NCI-H82 (cell line): ENCODE measurements around the gene KRTAP10-12.

Source experiments
- DNase-seq: peaks from one replicate; lab custom pipeline; 2025; lab: John Stamatoyannopoulos, UW

KRTAP10-12 gene

GRCh38 chr21:44734026-44734745, 37.2 kb downstream of the KRTAP10-12 start:
- no peak for DNase-seq

GRCh38 chr21:44734841-44735240, 37.9 kb downstream of the KRTAP10-12 start:
- no peak for DNase-seq

GRCh38 chr21:44735821-44736220, 38.8 kb downstream of the KRTAP10-12 start:
- no peak for DNase-seq

DNA sequence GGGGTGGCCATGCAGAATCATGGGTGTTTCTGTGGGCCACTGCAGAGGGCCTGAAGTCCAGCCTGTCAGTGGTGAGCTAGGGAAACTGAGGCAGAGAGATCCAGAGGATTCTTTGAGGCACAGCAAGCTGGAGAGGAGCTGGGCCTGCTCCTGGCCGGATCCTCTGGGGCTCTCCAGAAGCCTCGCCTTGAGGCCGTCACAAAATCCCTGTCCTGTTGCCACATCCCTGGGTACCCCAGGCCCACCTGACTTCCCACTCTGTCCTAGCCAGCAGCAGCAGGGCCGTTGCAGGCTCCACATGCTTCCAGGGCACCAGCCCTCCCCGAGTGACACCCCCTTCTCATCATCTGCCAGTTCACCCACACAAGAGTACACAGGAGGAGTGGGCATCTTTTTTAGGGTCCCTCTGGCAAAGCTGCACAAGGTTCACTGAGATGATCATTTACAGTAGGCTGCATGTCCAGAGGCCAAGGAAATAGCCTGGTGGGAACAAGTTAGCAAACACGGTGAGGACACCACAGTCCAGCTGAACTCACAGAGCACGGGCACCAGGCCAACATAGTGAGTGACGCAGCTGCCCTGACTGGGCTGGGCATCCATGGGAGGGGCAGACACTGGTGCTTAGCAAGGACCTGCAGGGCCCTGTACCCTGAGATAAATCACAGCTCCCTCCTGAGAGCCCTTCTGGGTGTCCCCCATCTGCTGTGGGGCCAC, 39.5 kb downstream of the KRTAP10-12 start:
- no peak for DNase-seq

DNA sequence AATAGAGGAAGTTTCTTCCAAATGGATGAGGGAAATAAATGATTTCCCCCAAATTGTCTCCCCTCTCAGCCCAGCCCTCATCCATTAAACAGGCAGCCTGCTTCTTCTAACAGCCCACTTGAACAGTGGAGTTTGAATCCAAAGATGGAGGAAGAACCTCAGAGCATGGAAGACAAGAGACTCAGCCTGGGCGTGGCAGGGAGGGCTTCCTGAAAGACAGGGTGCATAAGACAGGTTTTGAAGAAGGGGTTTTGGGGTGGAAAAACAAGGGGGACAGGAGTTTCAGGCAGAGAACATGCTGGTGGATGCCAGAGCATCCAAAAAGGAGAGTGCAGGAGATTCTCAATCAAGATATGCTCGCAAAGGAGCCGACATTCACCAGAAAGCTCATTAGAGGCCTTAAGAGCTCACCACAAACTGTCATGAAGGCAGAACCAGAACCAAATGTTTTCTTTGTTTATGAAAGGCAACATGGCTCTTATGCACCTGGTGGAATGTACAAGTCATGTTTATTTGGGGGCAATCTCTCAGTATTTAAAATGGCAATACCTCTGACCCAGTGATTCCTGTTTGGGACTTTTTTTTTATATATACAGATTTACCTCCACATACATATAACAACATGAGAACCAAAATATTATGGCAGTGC, 40.9 kb downstream of the KRTAP10-12 start:
- no peak for DNase-seq

- DNase-seq = no peak
These were observed 41.6 kb downstream of the KRTAP10-12 start for GRCh38 chr21:44738621-44739020.

- no peak for DNase-seq
These were observed 42.3 kb downstream of the KRTAP10-12 start for GRCh38 chr21:44739316-44739715.

- DNase-seq = no peak
These were observed 43.8 kb downstream of the KRTAP10-12 start for GRCh38 chr21:44740742-44741141.

DNA sequence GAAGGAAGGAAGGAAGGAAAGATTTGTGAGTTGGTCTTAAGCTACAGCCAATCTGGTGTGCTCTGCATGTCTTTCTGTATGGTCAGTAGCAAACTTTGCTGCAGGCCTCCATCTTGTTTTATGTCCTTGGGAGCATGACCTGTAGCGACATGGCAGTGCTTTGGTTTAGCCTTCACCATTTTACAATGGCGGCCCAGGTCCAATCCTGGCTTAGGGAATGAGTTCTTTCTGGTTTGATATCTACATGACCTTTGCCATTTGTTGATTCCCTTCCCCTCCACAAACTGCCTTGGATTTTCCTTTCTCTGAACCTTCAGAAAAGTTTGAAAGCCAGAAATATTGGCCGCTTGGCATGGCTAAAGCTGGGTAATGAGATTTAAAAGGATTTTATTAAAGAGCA, 44.9 kb downstream of the KRTAP10-12 start:
- DNase-seq = peak; percentile 78

DNA sequence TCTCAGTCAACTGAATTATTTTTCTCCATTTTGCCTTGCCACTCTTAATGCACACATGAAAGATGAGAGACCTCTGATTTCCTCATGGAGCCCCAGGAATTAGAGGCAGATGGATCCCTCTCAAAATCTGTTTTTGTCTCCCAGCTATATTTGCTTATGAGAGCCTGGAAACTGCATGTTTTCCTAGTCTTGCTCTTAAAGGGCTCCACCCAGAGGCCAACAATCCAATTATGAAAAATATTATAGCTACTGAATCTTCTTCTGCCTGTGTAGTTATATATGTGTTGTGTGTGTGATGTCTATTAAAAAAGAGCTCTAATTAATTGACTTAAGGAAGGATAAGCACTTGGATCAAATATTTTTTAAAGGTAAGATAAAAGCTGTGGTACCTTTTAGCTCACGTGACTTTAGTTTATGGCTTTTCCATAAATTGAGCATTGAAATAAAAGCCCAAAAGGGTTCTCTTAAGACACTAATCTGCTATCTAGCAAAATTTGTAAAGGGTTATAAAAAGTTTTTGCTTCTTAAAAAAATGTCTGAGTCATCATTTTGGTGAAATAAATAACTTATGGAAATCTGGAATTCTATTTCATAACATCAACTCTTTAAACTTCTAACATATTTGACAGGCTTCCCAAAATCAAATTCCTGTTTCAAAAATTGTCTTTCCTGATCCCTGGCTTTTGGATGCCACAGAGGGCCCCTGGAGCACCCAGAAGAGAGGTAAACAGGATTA, 45.6 kb downstream of the KRTAP10-12 start:
- DNase-seq = peak; percentile 86
